ENCODE measurements around the gene RRP12.

Gene RRP12

GRCh38 chr10:97307441-97307840 lies 93.7 kb downstream of the RRP12 start:
- H3K4me3 ChIP-seq (ENCODE audit: control insufficient read depth, low read depth, low read length), result no peak overlapping the region
- no peak for DNase-seq (ENCODE audit: low read depth)
- no peak for TF ChIP-seq CTCF (conservative IDR thresholded peaks at IDR 0.05; ENCODE audit: control insufficient read depth, insufficient read depth, low read depth, low read length)

All from fibroblast of mammary gland (primary cell).